ENCODE results near the gene GRIK4.

Gene GRIK4

DNA sequence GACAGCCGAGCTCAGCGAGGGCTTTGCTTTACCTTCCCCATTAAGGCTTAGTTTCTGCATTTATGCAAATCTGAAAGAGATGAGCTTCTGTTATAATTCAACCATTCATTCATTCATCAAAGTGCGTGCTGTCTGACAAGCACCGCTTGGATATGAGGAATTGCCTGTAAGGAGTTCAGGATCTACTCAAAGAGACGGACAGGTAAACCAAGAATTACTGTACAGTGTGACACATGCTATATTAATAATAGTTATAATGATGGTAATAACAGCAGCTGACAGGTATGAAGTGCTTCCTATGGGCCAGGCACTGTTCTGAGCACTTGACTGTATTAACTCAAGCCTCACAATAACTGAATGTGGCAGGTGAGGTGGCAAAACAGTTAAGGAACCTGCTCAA lies 402.5 kb downstream of the GRIK4 start:
- Histone ChIP-seq H3K9ac (ENCODE audit: low read depth, low read length) (no peak overlapping the region), H3K4me1 (ENCODE audit: insufficient read depth, low read length) (no peaks in the 10 kb centered on the region), H3K36me3 (ENCODE audit: insufficient read depth, low read length) (no peaks in the 10 kb centered on the region), H3K9me3 (ENCODE audit: control insufficient read depth, insufficient read depth, low read length) (no peaks in the 10 kb centered on the region)

DNA sequence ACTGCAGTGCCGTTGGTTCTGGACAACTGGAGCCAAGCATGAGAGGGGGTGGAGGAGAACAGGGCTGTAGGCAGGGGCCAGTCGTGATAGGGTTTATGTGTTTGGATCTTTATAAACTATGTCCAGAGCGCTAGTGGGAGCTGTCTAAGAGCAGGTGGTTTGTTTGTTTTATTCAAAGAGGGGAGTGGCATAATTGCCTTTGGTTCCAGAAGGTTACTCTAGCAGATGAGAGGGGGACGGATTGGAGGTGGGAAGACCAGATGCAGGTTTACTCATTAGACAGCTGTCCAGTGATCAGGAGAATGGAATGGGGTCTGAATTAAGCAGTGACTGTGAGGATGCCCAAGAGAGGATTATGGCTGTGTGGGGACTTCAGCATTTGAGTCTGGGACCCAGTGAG lies 403.1 kb downstream of the GRIK4 start:
- Histone ChIP-seq H3K9ac (ENCODE audit: low read depth, low read length) (no peak overlapping the region), H3K9me3 (ENCODE audit: control insufficient read depth, insufficient read depth, low read length) (no peaks in the 10 kb centered on the region), H3K4me1 (ENCODE audit: insufficient read depth, low read length) (no peaks in the 10 kb centered on the region), H3K36me3 (ENCODE audit: insufficient read depth, low read length) (no peaks in the 10 kb centered on the region)

DNA sequence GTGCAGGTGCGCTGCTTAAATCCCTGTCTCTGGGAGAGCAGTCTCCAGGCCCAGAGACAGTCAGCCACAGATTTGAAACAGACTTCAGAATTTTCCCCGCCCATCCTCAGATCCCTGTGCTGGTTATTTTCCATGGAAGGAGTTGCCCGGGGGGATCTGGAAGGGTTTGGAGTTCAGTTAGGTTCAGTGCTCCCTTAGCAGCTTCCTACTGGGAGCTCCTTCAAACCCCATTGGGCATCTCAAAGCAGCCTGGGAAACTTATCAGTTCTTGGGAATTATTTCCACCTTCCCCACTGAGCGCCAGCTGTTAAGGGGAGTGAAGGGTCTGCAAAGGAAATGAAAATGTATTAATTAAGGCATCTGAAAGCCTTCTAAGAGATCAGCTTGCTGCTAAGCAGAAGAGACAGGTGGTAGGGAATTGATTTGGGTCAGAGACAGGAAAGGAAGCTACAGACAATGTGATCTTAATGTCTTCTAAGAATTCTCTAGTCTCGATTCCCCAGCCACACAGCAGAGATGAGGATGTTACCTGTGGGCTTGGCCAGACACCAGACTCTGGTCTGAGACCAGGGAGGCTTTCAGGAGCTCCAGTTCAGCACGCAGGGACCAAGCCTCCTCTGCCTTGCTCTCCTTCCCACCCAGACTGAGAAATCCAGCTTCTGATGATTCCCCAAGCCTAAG lies 406.2 kb downstream of the GRIK4 start:
- H3K9ac ChIP-seq (ENCODE audit: low read depth, low read length), result no peak overlapping the region
- H3K4me1 ChIP-seq (ENCODE audit: insufficient read depth, low read length), result no peaks in the 10 kb centered on the region
- no peaks in the 10 kb centered on the region; the same call in 1 of the 2 replicates for H3K36me3 ChIP-seq (ENCODE audit: insufficient read depth, low read length)
- H3K9me3 ChIP-seq (ENCODE audit: control insufficient read depth, insufficient read depth, low read length), result no peaks in the 10 kb centered on the region

DNA sequence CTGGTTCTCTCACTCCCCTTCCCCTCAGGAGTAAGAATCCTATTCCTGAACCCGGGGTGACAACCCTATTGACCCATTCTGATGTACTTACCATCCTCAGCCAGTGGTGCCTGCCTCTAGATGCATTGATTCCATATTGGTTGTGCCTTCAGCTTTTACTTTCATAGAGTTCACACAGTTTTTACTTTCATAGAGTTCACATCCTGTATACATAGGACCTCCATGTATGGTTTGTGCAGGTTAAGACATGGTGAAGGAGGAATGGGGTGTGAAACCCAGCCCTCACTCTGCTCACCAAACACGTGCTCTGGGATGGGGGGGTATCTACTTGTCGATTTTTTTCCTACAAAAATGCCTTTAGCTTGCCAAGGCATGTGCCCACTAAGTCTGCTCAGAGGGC lies 406.7 kb downstream of the GRIK4 start:
- no peaks in the 10 kb centered on the region; the same call in 1 of the 2 replicates for H3K36me3 ChIP-seq (ENCODE audit: insufficient read depth, low read length)
- H3K9me3 ChIP-seq (ENCODE audit: control insufficient read depth, insufficient read depth, low read length), result no peaks in the 10 kb centered on the region
- no peaks in the 10 kb centered on the region for H3K4me1 ChIP-seq (ENCODE audit: insufficient read depth, low read length)
- no peak overlapping the region for H3K9ac ChIP-seq (ENCODE audit: low read depth, low read length)

DNA sequence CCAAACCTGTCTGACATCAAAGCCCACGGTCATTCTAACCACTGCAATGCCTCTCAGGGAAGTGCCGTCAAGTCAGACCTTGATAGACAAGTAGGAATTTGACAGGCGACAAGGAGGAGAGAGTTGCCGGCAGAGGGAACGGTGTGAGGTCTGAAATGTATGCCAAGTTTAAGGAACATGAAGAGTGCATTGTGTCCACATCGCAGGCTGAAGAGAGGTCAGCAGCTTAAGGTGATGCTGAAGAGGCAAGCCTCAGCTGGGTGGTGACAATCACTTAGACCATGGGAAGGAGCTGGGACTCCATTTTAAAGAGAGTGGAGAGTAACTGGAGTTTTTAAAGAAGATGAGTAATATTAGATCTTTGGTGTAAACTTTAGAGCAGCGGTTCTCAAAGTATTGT lies 407.5 kb downstream of the GRIK4 start:
- no peak overlapping the region for H3K9ac ChIP-seq (ENCODE audit: low read depth, low read length)
- H3K4me1 ChIP-seq (ENCODE audit: insufficient read depth, low read length), result no peaks in the 10 kb centered on the region
- no peaks in the 10 kb centered on the region for H3K9me3 ChIP-seq (ENCODE audit: control insufficient read depth, insufficient read depth, low read length)
- H3K36me3 ChIP-seq (ENCODE audit: insufficient read depth, low read length), result no peaks in the 10 kb centered on the region; the same call in 1 of the 2 replicates

DNA sequence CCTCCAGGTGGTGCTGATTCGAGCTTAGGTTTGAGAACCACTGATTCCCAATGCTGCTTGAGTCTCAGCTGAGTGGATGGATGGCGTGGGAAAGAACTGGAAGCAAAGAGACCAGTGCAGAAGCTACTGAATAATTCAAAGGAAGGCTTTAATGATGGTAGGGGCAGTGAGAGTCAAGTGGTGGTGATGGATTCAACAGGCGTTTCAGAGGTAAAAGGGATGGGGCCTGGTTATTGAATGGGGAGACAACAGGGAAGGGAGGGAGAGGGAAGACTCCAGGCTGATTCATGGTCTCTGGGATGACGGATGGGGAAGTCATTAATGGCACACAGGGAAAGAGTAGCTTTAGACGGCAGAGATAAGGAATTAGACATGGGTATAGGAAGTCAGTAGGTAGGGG lies 408.0 kb downstream of the GRIK4 start:
- Histone ChIP-seq H3K36me3 (ENCODE audit: insufficient read depth, low read length) (no peaks in the 10 kb centered on the region; the same call in 1 of the 2 replicates), H3K9ac (ENCODE audit: low read depth, low read length) (no peak overlapping the region), H3K9me3 (ENCODE audit: control insufficient read depth, insufficient read depth, low read length) (no peaks in the 10 kb centered on the region), H3K4me1 (ENCODE audit: insufficient read depth, low read length) (no peaks in the 10 kb centered on the region)

DNA sequence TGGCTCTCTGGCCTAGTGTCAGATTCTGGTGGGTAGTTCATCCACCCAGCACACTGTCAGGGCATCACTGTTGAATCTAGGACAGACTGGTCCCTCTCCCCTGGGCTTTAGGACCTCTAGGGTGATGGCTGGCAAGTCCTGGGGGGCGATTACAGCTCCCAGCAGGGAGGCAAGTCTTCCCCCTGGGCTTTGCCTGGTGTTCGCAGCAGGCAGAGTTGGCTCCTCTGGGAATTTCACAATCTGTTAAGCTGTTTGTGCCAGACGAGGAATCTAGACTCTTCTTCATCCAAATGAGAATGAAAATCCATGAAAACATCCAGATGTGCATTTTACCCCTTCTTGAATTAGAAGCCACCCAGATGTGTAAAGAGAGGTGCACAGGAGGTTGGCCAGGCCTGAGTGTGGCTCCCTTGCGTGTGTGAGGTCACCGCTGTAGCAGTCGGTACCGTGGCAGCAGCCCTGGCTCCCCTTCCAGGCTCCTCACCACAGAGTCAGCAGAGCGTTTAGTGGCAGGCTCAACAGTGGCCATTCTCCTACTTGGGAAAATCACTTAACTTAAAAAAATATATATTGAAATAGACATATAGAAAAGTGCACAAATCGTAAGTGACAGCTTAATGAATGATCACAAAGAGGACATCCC lies 412.4 kb downstream of the GRIK4 start:
- Histone ChIP-seq H3K9me3 (ENCODE audit: control insufficient read depth, insufficient read depth, low read length) (no peaks in the 10 kb centered on the region; the same call in 1 of the 2 replicates), H3K36me3 (ENCODE audit: insufficient read depth, low read length) (no peaks in the 10 kb centered on the region; the same call in 1 of the 2 replicates), H3K4me1 (ENCODE audit: insufficient read depth, low read length) (no peaks in the 10 kb centered on the region), H3K9ac (ENCODE audit: low read depth, low read length) (no peak overlapping the region)

DNA sequence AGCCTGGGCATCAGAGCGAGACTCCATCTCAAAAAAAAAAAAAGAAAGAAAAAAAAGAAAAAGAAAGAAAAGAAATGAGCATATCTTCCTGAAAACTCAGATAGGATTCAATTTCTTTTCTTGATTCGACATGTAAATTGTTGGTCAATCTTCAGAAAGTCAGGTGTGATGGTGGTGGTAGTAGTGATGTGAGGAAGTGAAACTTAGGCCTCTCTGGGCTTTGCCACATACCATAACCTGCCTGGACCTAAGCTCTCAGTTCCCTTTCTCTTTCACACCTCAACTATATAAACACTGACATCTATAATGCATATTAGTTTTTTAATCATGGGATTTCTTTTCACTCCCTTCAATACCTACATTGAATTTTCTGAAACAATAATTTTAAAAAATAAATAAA lies 414.4 kb downstream of the GRIK4 start:
- no peaks in the 10 kb centered on the region; the same call in 1 of the 2 replicates for H3K9me3 ChIP-seq (ENCODE audit: control insufficient read depth, insufficient read depth, low read length)
- H3K9ac ChIP-seq (ENCODE audit: low read depth, low read length), result no peak overlapping the region
- peaks cover 5% of the 10 kb centered on the region for H3K4me1 ChIP-seq (ENCODE audit: insufficient read depth, low read length)
- H3K36me3 ChIP-seq (ENCODE audit: insufficient read depth, low read length), result no peaks in the 10 kb centered on the region; the same call in 1 of the 2 replicates

DNA sequence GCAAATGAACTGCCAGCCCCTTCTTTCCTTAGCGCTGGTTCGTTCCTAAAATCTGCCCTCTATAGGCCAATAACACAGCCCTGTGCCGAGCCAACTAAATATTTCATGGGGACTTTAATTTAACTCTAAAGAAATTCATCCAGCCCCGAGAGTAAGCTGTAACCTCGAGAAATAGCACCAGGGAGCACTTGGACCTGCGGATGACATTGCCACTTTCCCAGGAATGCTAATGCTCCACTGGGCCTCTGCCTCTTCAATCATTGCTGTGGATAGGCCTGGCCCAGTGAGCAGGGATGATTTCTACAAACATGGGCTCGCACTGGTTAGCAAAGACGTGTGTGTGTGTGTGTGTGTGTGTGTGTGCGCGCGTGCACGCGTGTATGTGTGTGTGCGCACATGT lies 417.1 kb downstream of the GRIK4 start:
- Histone ChIP-seq H3K9me3 (ENCODE audit: control insufficient read depth, insufficient read depth, low read length) (no peaks in the 10 kb centered on the region; the same call in 1 of the 2 replicates), H3K36me3 (ENCODE audit: insufficient read depth, low read length) (no peaks in the 10 kb centered on the region), H3K4me1 (ENCODE audit: insufficient read depth, low read length) (peaks cover 9% of the 10 kb centered on the region), H3K9ac (ENCODE audit: low read depth, low read length) (no peak overlapping the region)

DNA sequence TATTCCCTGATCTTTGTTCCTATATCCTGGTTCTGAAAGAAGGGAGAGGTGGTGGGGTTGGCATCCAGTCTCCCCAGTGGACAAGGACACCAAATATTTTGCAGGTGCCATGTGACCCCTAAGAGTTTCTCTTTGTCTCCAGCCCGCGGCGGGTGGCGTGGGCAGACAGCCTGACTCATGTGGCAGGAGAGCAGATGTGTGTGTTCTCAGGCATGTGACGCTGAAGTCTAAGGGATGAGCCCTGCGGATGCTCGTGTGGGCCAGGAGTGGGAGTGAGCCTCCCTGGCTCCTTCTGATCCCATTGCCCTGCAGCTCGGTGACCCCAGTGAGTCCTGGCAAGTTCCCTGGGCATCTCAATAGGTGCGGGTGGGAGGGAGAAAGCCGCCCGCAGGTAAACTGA lies 417.5 kb downstream of the GRIK4 start:
- no peaks in the 10 kb centered on the region; the same call in 1 of the 2 replicates for H3K9me3 ChIP-seq (ENCODE audit: control insufficient read depth, insufficient read depth, low read length)
- H3K4me1 ChIP-seq (ENCODE audit: insufficient read depth, low read length), result peaks cover 9% of the 10 kb centered on the region

DNA sequence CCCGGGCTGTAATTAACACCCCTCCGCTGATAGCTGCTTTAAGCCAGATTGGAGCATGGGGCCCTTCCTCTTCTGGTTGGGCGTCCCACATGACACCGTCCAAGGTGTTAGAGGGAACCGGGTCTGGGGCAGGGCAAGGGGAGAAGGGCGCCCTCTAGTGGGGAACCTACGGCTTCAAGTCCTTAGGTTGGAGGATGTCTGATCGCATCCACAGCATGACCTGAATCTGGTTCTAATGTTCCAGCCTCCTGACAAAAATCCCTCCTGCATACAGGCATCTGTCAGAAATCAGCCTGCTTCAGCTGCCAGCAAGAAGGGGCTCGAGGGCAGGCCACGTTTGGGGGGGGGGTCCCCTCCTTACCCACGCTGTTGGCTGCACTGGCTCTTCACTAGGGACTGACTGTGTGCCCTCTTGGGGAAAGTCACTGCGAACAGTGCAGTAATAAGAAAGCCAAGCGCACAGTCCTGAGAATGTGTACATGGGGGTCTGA lies 418.2 kb downstream of the GRIK4 start:
- H3K9ac ChIP-seq (ENCODE audit: low read depth, low read length), result no peak overlapping the region
- H3K36me3 ChIP-seq (ENCODE audit: insufficient read depth, low read length), result no peaks in the 10 kb centered on the region
- H3K9me3 ChIP-seq (ENCODE audit: control insufficient read depth, insufficient read depth, low read length), result no peaks in the 10 kb centered on the region; the same call in 1 of the 2 replicates
- H3K4me1 ChIP-seq (ENCODE audit: insufficient read depth, low read length), result peaks cover 9% of the 10 kb centered on the region

More for the DNA sequence above, 417.5 kb downstream of the GRIK4 start:
- no peak overlapping the region for H3K9ac ChIP-seq (ENCODE audit: low read depth, low read length)
- H3K36me3 ChIP-seq (ENCODE audit: insufficient read depth, low read length), result no peaks in the 10 kb centered on the region

DNA sequence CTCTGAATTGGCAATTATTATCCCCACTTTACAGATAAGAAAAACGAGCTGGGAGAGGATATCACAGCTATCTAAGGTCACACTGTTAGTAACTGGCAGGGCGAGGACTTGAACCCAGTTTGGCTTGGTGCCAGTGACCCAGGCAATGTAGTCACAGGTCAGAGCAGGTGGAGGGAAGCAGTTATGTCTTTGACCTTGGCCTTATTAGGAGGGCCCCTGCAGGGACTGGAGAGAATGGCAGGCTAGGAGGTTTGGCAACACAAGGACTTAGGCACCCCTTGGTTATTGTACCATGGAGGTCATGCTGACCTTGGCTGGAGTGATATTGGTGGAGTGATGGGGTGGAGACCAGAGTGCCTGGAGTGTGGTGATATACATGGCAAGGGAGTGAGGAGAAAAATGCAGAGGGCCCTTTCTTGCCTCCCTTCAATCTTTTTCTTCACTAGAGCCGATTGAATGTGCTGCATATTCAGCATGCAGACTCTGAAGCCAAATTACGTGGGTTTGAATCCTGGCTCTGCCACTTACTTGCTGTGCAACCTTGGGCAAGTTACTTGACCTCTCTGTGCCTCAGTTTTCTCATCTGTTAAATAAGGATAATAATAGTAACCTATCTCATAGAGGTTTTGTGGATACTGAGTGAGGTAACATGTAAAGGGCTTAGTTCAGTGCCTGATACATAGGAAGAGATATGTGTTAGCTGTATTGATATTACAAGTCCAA lies 419.7 kb downstream of the GRIK4 start:
- peaks cover 9% of the 10 kb centered on the region for H3K4me1 ChIP-seq (ENCODE audit: insufficient read depth, low read length)
- H3K9ac ChIP-seq (ENCODE audit: low read depth, low read length), result no peak overlapping the region
- no peaks in the 10 kb centered on the region for H3K36me3 ChIP-seq (ENCODE audit: insufficient read depth, low read length)
- no peaks in the 10 kb centered on the region; the same call in 1 of the 2 replicates for H3K9me3 ChIP-seq (ENCODE audit: control insufficient read depth, insufficient read depth, low read length)

DNA sequence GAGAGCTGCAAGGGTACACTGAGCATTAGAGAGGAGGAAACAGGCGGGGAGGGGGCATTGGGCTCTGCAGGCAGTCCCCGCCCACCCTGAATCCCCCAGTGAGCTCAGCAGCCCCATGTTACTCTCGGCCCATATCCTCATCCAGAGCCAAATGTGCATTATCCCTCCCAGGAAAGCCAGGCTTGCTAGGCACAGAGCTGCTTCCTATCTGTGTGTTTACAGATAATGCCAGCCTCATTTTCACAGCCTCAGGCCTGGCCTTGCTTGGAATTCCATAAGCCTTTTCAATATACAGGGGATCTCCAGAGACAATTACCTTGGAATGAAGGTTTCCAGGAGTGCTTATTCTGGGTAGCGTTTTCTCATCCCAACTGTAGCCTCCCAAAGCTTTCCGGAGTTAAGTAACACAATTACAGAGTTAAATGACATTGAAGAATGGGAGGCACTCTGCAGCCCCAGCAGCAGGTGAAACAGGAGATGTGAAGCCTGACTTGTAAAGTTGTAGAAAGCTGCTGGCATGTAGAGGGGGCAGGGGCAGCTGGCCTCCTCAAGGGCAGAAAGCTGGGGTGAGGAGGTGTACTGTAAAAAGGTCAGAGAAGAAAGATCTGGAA lies 420.9 kb downstream of the GRIK4 start:
- Histone ChIP-seq H3K9ac (ENCODE audit: low read depth, low read length) (no peak overlapping the region), H3K9me3 (ENCODE audit: control insufficient read depth, insufficient read depth, low read length) (no peaks in the 10 kb centered on the region), H3K4me1 (ENCODE audit: insufficient read depth, low read length) (peaks cover 9% of the 10 kb centered on the region), H3K36me3 (ENCODE audit: insufficient read depth, low read length) (no peaks in the 10 kb centered on the region)

DNA sequence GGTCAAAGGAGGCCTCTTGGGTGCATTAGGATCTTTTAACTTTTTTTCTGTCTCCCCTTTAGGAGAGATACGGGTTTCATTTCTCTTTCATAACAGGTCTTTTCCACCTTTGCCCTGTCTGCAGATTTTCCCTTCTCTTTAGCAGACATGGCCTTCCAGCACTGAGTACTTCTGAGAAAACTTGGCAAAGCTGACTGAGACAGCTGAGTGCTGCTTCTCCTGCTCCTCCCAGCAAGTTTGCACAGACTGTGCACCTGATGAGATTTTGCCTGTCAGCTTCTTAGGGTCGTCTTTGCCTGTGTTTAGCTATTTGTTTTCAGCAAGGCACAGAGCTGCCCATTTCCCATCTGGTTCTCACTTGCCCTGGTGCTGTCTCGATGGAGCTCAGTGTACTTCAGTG lies 424.8 kb downstream of the GRIK4 start:
- H3K4me1 ChIP-seq (ENCODE audit: insufficient read depth, low read length), result peaks cover 4% of the 10 kb centered on the region; the same call in 1 of the 2 replicates
- H3K9me3 ChIP-seq (ENCODE audit: control insufficient read depth, insufficient read depth, low read length), result no peaks in the 10 kb centered on the region
- no peak overlapping the region for H3K9ac ChIP-seq (ENCODE audit: low read depth, low read length)
- H3K36me3 ChIP-seq (ENCODE audit: insufficient read depth, low read length), result no peaks in the 10 kb centered on the region
